GM12865 (cell line): ENCODE results near the gene MED15.

Experiments
- DNase-seq: peaks from one replicate; pipeline ENCODE4 v3.0.0; 2010; ENCODE audit warnings: low read depth
- H3K4me3 ChIP-seq: 2 replicates; pipeline ENCODE4 v1.5.1; 2011; ENCODE audit warnings: mild to moderate bottlenecking, low read depth, low read length, control low read depth
- TF ChIP-seq, protein P1 (sequence below): IDR thresholded peaks from 2 replicates; pipeline ENCODE4 v1.5.1; 2011; ENCODE audit warnings: low read length, control low read depth, low read depth, inconsistent platforms; ENCODE audit not compliant: insufficient read depth; ENCODE audit errors: missing control alignments

MED15 gene

GRCh38 chr22:20605328-20605727 is 97.9 kb downstream of the MED15 start:
- no peak overlapping the region for H3K4me3 ChIP-seq
- no peak for DNase-seq
- TF ChIP-seq, protein P1, sequence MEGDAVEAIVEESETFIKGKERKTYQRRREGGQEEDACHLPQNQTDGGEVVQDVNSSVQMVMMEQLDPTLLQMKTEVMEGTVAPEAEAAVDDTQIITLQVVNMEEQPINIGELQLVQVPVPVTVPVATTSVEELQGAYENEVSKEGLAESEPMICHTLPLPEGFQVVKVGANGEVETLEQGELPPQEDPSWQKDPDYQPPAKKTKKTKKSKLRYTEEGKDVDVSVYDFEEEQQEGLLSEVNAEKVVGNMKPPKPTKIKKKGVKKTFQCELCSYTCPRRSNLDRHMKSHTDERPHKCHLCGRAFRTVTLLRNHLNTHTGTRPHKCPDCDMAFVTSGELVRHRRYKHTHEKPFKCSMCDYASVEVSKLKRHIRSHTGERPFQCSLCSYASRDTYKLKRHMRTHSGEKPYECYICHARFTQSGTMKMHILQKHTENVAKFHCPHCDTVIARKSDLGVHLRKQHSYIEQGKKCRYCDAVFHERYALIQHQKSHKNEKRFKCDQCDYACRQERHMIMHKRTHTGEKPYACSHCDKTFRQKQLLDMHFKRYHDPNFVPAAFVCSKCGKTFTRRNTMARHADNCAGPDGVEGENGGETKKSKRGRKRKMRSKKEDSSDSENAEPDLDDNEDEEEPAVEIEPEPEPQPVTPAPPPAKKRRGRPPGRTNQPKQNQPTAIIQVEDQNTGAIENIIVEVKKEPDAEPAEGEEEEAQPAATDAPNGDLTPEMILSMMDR: no peak

- TF ChIP-seq, protein P1: peak; percentile 93
- peak; percentile 89 for DNase-seq
Measured at GRCh38 chr22:20606041-20606783, 98.8 kb downstream of the MED15 start.

DNA sequence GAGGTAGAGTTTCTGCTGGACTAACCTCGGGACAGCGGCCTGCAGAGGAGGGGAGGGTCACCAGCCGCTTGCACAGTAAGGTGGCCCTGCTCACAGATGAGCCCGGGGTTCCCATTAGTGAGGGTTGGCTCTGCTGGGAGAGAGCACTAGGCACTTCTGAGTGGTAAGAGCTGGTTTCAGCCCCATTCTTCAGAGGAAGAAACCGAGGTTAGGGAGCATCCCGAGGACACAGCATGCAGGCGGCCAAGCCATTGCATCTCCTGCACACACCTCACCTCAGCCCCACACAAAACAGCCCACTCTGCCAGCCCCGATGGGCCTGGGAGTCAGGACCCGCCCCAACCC is 99.3 kb downstream of the MED15 start:
- no peak for DNase-seq
- no peak overlapping the region for H3K4me3 ChIP-seq
- TF ChIP-seq, protein P1: no peak

More at GRCh38 chr22:20606041-20606783, 98.8 kb downstream of the MED15 start:
- H3K4me3 ChIP-seq: no peak overlapping the region

DNA sequence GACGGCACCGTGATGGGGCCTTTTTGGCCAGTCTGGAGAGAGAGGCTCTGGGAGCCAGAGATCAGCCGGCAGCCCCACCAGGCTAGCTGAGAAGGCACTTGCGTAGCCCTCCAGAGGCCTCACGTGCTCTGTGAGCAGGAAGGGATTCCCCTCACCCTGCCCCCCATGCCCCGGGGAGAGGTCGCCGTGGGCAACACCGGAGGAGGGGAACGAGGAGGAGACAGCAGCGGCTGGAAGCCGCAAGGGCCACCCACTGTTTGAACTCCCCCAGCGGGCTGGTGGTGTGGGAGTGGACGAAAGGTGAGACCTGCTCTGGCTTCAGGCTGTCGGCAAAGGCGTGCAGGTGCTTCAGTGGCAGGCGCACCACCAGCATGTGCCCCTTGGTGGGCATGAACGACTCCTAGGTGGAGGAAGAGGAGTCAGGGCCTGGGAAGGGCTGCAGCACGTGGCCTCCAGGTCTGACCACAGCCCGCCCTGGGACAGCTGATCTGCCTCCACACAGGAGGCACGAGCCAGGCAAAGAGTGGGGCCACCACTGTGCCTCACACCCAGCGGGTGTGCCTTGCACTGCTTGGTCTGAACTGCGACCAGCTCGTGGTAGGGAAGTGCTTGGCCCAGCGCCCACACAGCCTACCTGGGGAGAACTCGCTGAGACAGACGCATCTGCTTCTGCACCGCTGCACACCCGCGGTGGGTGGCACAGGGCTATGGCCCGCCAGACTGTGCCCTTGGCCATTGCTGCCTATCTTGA is 99.9 kb downstream of the MED15 start:
- H3K4me3 ChIP-seq: no peak overlapping the region
- no peak for DNase-seq
- TF ChIP-seq, protein P1: no peak

- H3K4me3 ChIP-seq: no peak overlapping the region
- TF ChIP-seq, protein P1: no peak
- no peak for DNase-seq
Measured at GRCh38 chr22:20610243-20610686, 102.9 kb downstream of the MED15 start.

GRCh38 chr22:20610757-20611156 is 103.3 kb downstream of the MED15 start:
- no peak overlapping the region for H3K4me3 ChIP-seq
- no peak for DNase-seq
- TF ChIP-seq, protein P1: no peak
